GM19463 (cell line): ENCODE results near the gene CWC25.
"Not testable (repeated sequence)": the region's sequence is repeated elsewhere in the genome, so short reads cannot be mapped to it uniquely, and the experiment has no call there.

Source experiments
- ATAC-seq: cut with Tn5 transposase; IDR thresholded peaks from one replicate; pipeline ENCODE4 v1.9.1; 2021; ENCODE audit warnings: mild to moderate bottlenecking, moderate library complexity; ENCODE audit not compliant: unreplicated experiment

CWC25 gene

GRCh38 chr17:38790148-38790707 is 34.9 kb downstream of the CWC25 start:
- ATAC-seq: not testable (repeated sequence)

- no peak for ATAC-seq
Measured at GRCh38 chr17:38789185-38789584, 35.9 kb downstream of the CWC25 start.

GRCh38 chr17:38787999-38788398 is 37.1 kb downstream of the CWC25 start:
- not testable (repeated sequence) for ATAC-seq

- no peak for ATAC-seq
Measured at GRCh38 chr17:38786372-38786771, 38.7 kb downstream of the CWC25 start.

GRCh38 chr17:38783227-38783626 is 41.9 kb downstream of the CWC25 start:
- ATAC-seq: no peak

- ATAC-seq: no peak
Measured at GRCh38 chr17:38779965-38780752, 45.0 kb downstream of the CWC25 start.

- no peak for ATAC-seq
Measured at GRCh38 chr17:38777641-38778250, 47.4 kb downstream of the CWC25 start.

- ATAC-seq: no peak
Measured at GRCh38 chr17:38773258-38773657, 51.9 kb downstream of the CWC25 start.

GRCh38 chr17:38768417-38768816 is 56.7 kb downstream of the CWC25 start:
- ATAC-seq: no peak

- ATAC-seq: no peak
Measured at GRCh38 chr17:38766341-38766740, 58.8 kb downstream of the CWC25 start.

- ATAC-seq: no peak
Measured at GRCh38 chr17:38762231-38762630, 62.9 kb downstream of the CWC25 start.

GRCh38 chr17:38761612-38762011 is 63.5 kb downstream of the CWC25 start:
- ATAC-seq: no peak

GRCh38 chr17:38753071-38753506 is 72.0 kb downstream of the CWC25 start:
- no peak for ATAC-seq

GRCh38 chr17:38752308-38753070 is 72.6 kb downstream of the CWC25 start, which contains the start of gene PSMB3:
TSS of gene PSMB3 (plus strand) at chr17:38752741. CDS start at chr17:38752827, 86 bp downstream.
- peak; percentile 78 for ATAC-seq

GRCh38 chr17:38751808-38752307 is 73.3 kb downstream of the CWC25 start:
- no peak for ATAC-seq

GRCh38 chr17:38751144-38751807 is 73.8 kb downstream of the CWC25 start:
- ATAC-seq: no peak
